GM19193 (cell line): ENCODE results near the gene HSPG2.

Experiments used
- POLR2A ChIP-seq: IDR thresholded peaks from 4 replicates; pipeline ENCODE4 v1.6.1; 2011; ENCODE audit not compliant: insufficient read depth, insufficient read length; ENCODE audit errors: extremely low read depth

Gene HSPG2

DNA sequence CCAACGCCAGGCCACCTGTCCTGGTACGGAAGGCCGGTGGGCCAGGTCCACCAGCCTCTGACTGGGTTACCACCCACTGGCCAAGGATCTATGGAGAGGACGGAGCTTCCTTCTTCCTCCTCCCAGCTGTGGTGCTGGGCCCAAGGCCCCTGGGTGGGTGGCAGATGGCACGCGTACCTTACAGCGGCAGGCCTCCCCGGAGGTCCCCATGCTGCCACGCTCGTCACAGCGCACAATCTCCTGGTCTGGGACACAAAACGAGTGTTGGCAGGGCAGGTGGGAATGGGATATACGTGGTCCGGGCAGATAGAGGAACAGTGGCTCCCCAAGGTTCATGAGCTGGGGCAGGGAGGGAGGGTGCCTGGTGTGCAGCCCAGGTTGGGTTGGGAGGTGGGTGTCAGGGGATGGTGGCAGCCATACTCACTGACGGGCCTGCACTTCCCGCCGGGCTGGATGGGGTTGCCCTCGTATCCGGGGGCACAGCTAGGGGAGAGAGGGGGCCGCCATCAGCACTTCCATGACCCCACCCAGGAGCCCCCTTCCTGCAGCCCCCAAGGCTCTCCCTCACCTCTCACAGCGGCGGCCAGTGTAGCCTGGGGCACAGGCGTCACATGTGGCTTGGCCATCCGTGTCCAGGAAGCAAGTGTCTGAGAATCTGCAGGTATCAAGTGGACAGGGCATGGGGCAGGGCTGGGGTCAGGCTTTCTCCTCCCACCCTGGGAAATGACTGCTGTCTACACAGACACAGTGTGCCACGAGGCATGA is 58.9 kb downstream of the HSPG2 start:
- no peak for TF ChIP-seq POLR2A

DNA sequence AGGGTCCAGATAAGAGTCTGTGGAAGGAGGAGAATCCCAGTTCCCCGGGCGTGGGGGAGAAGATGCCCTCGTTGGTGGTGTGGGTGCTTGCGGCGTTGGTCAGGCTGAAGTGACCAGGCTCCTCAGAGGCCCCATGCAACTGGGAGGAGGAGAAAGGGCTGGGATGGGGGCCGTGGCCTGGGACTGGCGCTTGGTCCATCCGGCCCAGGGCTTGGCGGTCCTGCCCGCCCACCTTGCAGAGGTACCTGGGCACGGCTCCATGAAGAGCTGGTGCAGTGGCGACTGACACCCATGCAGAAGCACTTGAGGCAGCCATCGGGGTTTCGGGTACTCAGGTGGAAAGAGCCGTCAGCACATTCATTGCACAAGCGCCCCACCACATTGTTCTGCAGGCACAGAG is 60.8 kb downstream of the HSPG2 start:
- no peak for TF ChIP-seq POLR2A

DNA sequence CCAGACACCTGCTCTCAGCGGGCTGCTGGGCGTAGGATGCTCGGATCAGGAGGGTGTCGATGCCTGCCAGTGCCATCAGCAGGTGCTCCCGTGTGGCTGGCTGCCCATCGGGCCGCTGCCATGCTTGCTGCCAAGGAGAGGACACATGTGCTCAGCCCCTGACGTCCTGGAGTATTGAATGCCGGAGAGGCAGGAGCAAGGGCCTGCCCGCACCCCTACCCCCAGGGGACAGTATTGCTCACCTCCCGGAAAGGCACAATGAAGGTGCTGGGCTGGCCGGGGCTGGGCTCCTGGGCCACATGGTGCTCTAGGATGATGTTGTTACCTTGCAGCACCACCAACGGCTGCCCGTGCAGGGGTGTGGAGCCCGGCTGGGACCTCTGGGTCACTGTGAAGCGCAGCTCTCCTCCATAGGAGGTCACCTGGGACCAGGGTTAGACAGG is 61.5 kb downstream of the HSPG2 start:
- no peak for TF ChIP-seq POLR2A

- no peak for TF ChIP-seq POLR2A
Measured at GRCh38 chr1:21874778-21875547, 62.1 kb downstream of the HSPG2 start.

GRCh38 chr1:21874328-21874727 is 62.8 kb downstream of the HSPG2 start:
- TF ChIP-seq POLR2A = no peak

- TF ChIP-seq POLR2A = no peak
Measured at GRCh38 chr1:21873761-21874160, 63.3 kb downstream of the HSPG2 start.

- TF ChIP-seq POLR2A = no peak
Measured at GRCh38 chr1:21873174-21873573, 63.9 kb downstream of the HSPG2 start.

GRCh38 chr1:21872445-21873079 is 64.5 kb downstream of the HSPG2 start:
- no peak for TF ChIP-seq POLR2A

DNA sequence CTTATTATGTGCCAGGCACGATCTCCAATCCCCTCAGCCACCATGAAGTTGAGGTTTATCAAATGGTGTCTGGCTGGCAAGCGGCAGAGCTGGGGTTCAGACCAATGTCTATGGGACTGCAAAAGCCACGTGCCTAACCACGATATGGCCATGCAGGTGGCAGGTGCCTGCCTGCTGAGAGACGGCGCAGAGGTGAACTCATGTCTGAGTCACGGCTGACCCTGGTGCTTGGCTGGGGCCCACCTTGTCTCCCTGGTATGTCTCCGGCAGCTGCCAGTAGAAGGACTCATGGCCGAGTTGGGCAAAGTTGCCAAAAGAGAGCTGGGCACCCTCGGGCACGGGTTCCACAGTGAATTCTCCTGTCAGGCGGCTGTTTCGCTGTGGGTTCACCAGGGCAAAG is 65.2 kb downstream of the HSPG2 start:
- TF ChIP-seq POLR2A = no peak

GRCh38 chr1:21870611-21871010 is 66.5 kb downstream of the HSPG2 start:
- TF ChIP-seq POLR2A = no peak

- no peak for TF ChIP-seq POLR2A
Measured at GRCh38 chr1:21869620-21870121, 67.4 kb downstream of the HSPG2 start.

- no peak for TF ChIP-seq POLR2A
Measured at GRCh38 chr1:21868941-21869454, 68.1 kb downstream of the HSPG2 start.

DNA sequence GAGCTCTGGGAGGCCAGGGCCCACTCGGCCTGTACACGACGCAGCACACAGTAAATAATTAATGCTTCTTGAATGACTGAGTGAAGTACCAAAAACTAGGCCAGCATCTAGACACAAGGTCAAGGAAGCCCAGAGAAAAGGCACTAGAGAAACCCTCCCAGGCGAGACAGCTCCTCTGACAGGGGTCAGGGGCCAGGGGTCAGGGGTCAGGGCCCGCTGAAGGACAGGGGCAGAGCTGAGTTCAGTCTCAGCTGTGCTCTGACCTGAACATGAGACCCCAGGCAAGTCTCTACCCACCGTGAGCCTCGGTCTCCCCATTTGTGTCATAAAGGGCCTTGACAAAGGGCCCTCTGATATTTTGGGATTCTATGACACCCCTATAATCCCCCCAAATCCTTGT is 68.6 kb downstream of the HSPG2 start:
- no peak for TF ChIP-seq POLR2A

DNA sequence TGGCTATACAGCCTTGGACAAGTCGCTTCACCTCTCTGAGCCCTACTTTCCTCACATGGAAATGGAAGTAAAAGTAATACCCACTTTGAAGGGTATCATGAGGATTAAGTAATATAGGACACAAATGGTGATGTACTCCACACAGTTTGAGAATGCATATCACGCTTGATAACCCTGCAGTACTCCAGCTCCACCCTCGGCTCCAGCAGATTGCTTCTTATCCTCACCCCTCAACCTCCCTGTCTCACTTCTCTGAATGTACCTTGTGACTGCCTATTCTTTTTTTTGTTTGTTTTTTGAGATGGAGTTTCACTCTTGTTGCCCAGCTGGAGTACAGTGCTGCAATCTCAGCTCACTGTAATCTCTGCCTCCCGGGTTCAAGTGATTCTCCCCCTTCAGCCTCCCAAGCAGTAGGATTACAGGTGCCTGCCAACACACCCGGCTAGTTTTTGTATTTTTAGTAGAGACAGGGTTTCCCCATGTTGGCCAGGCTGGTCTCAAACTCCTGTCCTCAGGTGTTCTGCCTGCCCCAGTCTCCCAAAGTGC is 69.6 kb downstream of the HSPG2 start:
- TF ChIP-seq POLR2A = no peak

- TF ChIP-seq POLR2A = no peak
Measured at GRCh38 chr1:21866707-21867043, 70.4 kb downstream of the HSPG2 start.
